GM12801 (cell line): ENCODE data around the gene GOLPH3.

Source experiments
- TF ChIP-seq, protein P1 (sequence below): IDR thresholded peaks from one replicate; pipeline ENCODE4 v1.5.1; 2011; ENCODE audit warnings: control low read depth; ENCODE audit not compliant: insufficient read length; ENCODE audit errors: extremely low read depth

Gene GOLPH3

DNA sequence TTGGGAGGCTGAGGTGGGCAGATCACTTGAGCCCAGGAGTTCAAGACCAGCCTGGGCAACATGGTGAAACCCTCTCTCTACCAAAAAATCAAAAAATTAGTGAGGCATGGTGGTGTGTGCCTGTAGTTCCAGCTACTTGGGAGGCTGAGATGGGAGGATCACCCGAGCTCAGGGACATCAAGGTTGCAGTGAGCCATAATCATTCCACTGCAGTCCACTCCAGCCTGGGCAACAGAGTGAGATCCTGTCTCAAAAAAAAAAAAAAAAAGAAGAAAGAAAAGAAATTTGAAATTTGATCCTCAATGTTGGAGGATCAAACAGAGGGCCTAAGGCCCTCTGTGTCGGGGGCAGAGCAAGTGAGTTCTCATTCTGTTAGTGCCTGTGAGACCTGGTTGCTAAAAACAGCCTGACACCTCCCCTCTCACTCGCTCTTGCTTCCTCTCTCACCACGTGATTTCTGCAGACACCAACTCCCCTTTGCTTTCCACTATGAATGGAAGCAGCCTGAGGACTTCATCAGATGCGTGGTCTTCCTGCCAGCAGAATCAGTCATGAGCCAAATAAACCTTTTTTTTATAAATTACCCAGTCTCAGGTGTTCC lies 8.4 kb upstream of the GOLPH3 start:
- TF ChIP-seq, protein P1, sequence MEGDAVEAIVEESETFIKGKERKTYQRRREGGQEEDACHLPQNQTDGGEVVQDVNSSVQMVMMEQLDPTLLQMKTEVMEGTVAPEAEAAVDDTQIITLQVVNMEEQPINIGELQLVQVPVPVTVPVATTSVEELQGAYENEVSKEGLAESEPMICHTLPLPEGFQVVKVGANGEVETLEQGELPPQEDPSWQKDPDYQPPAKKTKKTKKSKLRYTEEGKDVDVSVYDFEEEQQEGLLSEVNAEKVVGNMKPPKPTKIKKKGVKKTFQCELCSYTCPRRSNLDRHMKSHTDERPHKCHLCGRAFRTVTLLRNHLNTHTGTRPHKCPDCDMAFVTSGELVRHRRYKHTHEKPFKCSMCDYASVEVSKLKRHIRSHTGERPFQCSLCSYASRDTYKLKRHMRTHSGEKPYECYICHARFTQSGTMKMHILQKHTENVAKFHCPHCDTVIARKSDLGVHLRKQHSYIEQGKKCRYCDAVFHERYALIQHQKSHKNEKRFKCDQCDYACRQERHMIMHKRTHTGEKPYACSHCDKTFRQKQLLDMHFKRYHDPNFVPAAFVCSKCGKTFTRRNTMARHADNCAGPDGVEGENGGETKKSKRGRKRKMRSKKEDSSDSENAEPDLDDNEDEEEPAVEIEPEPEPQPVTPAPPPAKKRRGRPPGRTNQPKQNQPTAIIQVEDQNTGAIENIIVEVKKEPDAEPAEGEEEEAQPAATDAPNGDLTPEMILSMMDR, result no peak

DNA sequence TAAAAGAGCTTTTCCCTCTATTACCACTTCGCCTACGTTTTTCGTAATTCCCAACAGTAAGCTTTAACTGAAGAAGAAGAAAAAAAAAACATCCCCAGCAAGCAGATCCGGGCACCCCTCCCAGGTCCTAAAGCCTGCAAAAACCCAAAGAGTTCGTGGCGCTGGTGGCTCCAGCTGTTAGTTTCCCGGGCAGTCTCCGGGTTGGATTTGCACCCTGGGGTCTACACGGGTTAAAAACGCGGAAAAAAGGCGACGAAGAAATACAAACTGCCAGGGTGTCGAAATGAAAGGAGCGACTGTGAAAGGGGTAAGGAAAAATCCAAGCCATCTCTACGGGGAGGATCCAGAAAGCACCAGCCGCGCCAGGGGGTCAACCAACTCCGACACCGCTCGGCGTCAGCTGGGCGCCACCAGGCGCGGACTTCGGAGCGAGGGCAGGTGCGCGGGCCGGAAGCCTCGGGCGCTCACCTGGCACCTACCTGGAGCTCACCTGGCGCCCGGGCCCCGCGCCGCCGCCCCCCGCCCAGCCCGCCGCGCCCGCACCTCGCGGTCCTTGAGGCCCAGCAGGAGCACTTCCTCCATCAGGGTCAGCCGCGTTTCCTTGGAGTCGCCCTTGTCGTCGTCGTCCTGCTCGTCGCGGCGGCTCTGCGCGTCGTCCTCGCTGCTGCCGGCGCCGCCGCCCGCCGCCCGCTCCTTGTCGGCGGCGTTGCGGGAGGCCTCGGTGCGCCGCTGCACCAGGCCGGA lies 680 bp downstream of the GOLPH3 start:
- TF ChIP-seq, protein P1, result no peak

DNA sequence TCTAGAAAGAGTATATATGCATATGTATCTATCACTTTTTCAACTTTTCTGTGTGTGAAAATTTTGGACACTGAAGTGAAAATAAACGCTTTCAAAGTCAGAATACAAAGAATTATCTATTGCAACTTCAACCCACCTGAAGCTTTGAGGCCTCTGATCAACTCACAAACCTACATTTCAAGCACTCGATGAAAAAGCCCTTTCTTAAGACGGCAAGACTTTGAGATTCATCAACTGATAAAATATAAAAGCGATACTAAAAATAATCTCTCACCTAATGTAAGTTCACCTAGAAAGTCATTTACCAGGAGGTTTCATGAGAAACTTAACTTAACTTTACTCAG lies 1.2 kb downstream of the GOLPH3 start:
- TF ChIP-seq, protein P1, result no peak

DNA sequence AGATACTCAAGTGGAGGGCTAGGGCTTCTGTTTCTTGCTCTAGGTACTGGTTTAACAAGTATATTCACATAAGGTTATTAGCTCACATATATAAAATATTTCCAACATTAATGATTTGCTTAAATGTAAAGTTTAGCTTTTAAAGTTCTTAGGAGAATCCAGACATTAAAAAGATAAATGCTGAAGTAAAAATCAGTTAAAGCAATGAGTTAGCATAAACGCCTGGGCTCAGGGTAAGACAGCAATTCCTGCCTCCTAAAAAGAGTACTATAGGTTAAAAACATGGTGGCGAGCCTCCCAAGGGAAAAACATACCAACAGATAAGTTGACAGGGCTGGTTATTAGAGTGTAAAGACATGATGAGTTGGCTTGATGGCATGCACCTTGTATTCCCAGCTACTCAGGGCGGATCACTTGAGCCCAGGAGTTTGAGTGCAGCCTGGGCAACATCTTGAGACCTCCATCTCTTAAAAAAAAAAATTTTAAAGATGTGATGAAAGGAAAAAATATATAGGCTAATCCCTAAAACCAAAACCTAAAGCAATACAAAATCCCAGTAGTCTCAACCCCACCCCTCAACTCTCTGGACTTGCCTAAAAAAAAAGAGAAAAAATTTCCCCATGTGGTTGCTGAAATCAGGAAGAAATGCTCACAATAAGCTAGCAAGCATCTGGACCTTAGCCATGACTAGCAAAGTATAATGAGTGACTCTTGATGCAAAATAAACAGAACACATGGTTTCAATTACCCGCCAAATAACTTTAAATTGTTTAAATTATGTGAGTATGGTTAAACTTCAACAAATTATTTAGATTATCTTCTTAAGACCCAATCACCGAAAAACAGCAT lies 3.6 kb downstream of the GOLPH3 start:
- TF ChIP-seq, protein P1, result no peak

DNA sequence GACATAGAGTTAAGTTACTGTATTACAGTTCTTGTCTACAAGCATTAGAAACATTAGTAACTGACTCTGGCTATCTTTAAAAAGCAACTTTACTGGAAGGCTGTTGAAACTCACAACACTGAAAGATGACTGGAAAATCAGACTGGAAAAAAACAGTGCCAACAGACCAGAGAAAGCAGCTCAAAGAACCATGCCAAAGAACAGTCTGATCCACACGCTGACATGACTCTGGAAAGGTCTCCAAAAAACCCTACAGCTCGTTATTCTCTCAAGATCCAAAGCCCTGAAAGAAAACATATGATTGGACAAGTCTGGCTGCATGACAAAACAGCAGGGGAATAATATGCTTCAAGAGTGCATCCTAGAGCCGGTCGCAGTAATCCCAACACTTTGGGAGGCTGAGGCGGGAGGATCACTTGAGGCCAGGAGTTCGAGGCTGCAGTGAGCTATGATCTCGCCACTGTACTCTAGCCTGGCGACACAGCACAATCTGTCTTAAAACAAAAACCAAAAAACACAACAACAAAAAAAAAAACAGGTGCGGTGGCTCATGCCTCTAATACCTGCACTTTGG lies 5.6 kb downstream of the GOLPH3 start:
- TF ChIP-seq, protein P1, result no peak

DNA sequence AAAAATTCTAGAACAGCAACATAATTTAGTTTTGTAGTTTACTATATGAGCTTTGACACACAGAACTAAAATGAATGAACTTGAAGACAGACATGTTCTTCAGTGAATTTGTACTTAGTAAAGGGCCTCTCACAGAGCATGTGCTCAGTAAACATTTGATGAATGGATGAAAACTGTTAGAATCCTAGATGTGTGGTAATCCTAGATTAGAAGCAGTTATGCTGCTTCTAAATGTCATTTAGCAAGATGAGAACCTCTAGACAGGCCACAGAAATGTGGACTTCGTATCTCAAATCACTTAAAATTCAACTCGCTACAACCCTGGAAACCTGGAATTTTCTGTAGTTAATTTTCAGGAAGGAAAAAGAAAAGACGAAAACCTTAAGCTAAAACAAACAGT lies 8.5 kb downstream of the GOLPH3 start:
- TF ChIP-seq, protein P1, result no peak

DNA sequence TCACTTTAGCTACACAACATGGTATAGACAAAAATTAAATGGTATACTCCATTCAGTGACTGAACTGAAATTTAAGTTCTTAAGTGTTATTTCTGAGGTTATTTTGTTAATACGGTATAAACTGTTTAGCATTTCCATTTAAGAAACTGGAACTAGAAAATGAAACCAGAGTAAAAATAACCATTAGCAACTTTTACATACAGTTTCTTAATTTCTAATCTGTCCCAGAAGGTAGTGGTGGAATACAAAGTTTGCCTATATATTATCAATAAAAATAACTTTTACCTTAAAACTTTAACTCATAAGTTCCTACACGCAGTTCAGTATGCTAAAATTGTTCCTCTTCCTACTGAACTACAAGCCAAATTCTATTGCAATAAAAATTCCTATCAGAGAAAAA lies 10.3 kb downstream of the GOLPH3 start:
- TF ChIP-seq, protein P1, result no peak
